GM18505 (cell line): Measurements from ENCODE around the gene PRR5.
"Not testable (repeated sequence)": the region's sequence is repeated elsewhere in the genome, so short reads cannot be mapped to it uniquely, and the experiment has no call there.

ENCODE experiments used
- ATAC-seq: cut with Tn5 transposase; IDR thresholded peaks from one replicate; pipeline ENCODE4 v1.9.1; 2021; ENCODE audit not compliant: unreplicated experiment
- POLR2A ChIP-seq: IDR thresholded peaks from 4 replicates; pipeline ENCODE4 v1.6.1; 2011; ENCODE audit warnings: borderline replicate concordance; ENCODE audit not compliant: insufficient read depth, insufficient read length; ENCODE audit errors: extremely low read depth

Gene PRR5

GRCh38 chr22:44668190-44668885, 33.7 kb upstream of the PRR5 start:
- no peak for TF ChIP-seq POLR2A
- ATAC-seq, result no peak

DNA sequence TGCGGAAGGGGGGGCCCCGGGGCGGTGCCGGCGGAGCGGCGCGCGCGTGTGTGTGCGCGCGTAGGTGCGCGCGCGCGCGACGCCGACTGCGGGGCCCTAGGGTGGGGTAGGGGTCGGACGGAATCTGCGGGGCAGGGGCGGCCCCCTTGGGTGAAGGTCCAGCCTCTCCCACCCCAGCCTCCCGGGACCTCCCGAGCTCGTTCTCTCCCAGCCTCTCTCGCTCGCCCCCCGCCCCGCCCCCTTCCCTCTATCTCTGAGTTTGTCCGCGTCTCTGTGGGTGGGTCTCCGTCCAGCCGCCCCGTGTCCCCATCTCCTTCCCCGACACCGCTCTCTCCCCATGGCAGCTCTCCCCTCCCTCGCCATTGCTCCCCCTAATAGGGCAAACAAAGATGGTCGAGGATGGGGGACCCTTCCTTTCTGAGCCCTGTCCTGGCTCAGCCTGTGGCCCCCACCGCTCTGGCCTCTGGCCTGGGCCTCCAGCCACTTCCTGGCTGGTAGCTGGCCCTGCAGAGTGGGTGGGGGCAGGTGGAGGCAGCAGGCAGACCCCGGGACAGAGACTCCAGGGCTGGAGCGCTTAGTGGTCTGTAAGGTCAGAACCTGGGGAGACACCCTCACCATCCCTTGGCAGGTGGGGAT, 33.0 kb upstream of the PRR5 start:
- no peak for ATAC-seq
- no peak for TF ChIP-seq POLR2A

GRCh38 chr22:44669561-44669976, 32.4 kb upstream of the PRR5 start:
- no peak for ATAC-seq
- no peak for TF ChIP-seq POLR2A

DNA sequence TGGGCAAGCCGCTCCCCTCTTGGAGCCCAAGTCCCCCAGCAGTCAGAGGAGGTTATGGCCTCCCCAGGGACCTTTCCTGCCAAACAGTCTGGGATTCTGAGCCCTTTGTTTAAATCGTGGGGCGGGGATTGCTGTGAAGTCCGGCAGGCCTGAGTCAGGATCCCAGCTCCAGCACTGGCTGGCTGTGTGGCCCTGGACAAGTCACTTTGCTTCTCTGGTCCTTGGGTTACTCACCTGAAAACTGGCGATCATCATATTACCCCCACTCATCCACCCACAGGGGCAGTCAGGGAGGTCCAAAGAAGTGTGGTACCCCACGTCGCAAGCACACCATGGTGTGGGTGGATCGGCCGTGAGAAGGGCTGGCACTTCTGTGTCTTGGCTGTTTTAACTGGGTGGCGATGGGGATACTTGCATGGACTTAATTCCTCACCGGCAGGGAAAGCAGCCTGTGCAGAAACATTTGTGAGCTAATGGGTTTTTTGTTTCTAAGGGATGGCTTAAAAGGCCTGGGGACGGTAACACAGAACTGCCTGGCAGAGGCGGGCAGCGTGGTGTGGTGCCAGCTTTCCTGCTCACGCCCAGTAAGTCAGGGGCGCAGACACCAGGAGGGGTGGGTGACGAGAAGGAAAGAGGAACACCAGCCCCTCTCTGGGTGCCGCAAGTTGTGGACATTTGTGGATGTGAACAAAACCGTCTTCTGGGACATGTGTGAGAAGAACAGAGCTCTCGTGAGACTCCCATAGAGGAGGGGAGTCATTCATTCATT, 31.6 kb upstream of the PRR5 start:
- ATAC-seq, result no peak
- TF ChIP-seq POLR2A, result no peak

DNA sequence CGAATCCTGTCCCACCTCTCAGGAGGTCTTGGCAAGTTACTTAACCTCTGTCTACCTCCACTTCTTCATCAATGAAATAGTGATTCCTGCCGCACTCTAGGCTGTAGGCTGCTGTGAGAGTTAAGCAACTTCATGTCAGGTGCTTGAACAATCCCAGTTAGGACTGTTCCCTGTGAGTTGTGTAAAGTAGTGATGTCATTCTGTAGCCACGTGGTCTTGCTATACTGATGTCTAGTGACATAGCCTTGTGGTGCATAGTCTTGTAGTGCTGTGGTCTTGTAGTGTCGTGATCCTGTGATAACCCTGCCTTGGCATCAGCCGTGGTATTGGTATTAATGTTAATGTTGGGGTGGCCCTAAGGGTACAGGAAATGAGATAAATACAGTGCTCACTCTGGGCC, 30.3 kb upstream of the PRR5 start:
- ATAC-seq, result no peak
- no peak for TF ChIP-seq POLR2A

DNA sequence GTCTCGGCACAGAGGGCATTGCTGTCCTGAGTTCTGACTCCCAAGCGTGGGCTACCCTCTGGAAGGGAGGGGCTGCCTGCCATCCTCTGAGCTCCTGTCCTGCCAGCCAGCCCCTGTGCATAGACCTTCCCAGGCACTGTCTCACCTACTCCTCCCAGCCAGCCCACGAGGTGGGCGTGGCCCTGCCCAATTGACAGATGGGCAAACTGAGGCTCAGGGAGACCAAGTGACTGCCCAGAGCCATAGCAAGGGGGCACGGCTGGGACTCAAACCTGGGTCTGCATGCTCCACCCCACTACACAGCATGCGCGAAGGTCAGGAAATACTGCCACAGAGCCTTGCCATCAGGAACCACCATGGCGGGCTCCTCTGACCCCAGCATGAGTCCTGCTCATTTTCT, 29.4 kb upstream of the PRR5 start:
- no peak for ATAC-seq
- TF ChIP-seq POLR2A, result no peak

GRCh38 chr22:44673406-44673805, 28.6 kb upstream of the PRR5 start:
- TF ChIP-seq POLR2A, result no peak
- ATAC-seq, result no peak

DNA sequence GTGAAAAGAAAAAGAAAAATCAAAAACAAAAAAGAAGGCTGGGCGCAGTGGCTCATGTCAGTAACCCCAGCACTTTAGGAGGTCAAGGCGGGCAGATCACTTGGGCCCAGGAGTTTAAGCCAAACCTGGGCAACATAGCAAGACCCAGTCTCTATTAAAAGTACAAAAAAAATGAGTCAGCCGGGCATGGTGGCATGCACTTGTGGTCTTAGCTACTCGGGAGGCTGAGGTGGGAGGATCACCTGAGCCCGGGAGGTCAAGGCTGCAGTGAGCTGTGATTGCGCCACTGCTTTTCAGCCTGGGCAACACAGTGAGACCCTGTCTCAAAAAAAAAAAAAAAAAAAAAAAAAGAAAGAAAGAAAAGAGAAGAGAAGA, 26.0 kb upstream of the PRR5 start:
- not testable (repeated sequence) for ATAC-seq

DNA sequence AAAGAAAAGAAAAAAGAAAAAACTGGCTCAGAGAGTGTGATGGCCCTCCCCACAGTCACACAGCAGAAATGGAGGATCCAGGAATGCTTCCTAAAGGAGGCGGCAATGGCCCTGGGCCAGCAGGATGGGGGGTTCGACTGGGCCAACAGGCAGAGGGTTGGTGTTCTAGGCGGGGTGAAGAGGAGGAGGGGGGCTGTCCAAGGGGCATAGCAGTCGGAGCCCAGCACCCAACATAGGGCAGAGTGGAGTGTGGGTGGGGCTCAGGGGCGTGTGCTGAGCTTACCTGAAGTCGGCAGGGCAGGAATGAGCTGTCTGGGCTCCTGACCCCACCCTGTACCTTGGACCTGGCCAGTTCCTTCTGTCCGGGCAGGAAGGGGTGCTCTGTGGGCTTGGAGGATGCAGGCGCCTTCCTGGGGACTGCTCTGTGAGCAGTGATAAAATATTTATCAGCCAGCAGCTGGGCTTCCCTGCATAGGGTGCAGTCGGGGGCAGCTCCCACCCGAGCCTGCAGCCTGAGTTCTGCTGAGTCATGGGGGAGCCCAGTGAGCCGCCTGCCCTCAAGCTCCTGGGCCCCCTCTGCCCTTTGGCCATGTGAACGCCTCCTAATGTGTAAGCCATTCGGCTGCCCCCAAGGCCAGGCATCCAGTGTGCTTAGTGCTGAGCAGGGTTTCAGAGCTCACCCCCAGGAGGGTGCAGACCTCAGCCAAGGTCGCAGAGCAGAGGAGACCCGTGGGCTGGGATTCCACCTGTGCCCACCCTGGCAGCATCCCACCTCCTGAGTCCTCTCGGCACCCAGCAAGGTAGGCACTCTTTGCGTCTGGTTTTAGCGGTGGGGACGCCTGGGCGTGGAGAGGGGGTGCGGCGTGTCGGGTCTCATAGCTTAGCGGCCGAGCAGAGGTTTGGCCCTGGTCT, 25.3 kb upstream of the PRR5 start:
- ATAC-seq, result no peak
- no peak for TF ChIP-seq POLR2A

GRCh38 chr22:44677353-44677840, 24.6 kb upstream of the PRR5 start:
- ATAC-seq, result no peak
- no peak for TF ChIP-seq POLR2A

- ATAC-seq, result no peak
Observed at GRCh38 chr22:44677871-44678555, 24.0 kb upstream of the PRR5 start.

GRCh38 chr22:44678556-44679305, 23.3 kb upstream of the PRR5 start:
- ATAC-seq, result no peak
- TF ChIP-seq POLR2A, result no peak

More at GRCh38 chr22:44677871-44678555, 24.0 kb upstream of the PRR5 start:
- TF ChIP-seq POLR2A, result no peak

DNA sequence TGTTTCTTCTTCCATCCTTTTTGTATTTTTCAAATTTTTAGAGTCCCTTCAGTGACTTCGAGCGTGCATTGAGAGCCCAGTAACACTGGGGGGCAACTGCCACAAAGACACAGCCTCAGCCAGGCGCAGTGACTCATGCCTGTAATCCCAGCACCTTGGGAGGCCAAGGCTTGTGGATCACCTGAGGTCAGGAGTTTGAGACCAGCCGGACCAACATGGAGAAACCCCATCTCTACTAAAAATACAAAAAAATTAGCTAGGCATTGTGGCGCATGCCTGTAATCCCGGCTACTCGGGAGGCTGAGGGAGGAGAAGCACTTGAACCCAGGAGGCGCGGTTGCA, 22.7 kb upstream of the PRR5 start:
- ATAC-seq, result not testable (repeated sequence)

DNA sequence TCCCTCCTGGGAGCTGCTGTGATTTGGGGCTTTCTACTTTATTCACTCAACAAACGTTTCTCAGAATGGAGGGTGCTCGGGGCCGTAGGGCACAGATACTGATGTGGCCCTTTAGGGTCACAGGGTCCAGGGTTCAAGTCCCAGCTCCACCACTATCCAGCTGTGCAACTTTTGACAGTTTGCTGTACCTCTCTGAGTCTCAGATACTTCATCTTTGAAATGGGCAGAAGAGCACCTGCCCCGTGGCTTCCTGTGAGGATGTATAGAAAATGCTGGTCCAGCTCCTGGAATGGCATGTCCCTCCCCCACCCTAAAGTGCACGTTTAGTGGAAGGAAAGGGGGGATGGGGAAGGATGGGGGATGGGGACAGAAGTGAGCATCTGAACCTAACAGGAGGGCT, 21.9 kb upstream of the PRR5 start:
- ATAC-seq, result no peak

More for the DNA sequence above, 21.9 kb upstream of the PRR5 start:
- TF ChIP-seq POLR2A, result no peak
